Non-pigmented ciliary epithelial cell (primary cell): Measurements from ENCODE around the gene TMPRSS15.

Experiments
- DNase-seq: peaks from one replicate; pipeline ENCODE4 v3.0.0-alpha.2; 2010; ENCODE audit warnings: low read depth

The TMPRSS15 gene

DNA sequence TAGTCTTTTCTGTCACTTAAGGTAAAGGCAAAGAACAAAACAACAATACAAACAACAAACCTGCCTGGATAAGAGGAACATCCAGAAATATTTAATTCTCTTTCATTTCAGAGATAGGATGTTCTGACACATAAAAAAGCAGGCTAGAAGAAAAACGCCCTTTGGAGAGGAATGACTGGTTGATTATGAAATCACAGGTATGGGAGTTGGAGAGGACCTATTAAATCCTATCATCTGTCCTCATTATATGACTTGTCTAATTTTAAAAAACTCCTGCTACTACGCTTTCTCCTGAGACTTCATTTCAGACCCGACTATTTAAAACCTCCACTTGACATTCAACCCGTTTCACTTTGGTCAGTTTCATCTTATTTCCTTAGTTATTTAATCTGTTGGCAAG is 54.1 kb downstream of the TMPRSS15 start:
- no peak for DNase-seq

DNA sequence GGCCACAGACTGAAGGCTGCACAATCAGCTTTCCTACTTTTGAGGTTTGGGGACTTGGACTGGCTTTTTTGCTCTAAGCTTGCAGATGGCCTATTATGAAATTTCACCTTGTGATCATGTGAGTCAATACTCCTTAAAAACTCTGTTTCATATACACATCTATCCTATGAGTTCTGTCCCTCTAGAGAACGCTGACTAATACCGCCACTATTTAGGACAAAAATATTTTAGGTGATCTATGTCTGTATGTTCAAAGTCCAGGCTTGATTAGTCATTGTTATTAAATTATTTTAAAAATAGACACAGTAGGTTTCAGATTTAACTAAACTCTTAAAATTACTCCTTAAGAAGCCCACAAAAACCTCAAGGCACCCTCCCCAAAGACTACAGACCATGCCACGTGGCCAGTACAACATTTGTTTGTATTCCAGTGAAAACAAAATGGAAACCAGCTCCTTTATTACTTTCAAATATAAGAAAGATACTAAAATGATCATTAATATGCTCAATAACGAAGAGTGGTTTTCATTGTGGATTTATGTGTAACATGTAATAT is 63.1 kb downstream of the TMPRSS15 start:
- DNase-seq: no peak

DNA sequence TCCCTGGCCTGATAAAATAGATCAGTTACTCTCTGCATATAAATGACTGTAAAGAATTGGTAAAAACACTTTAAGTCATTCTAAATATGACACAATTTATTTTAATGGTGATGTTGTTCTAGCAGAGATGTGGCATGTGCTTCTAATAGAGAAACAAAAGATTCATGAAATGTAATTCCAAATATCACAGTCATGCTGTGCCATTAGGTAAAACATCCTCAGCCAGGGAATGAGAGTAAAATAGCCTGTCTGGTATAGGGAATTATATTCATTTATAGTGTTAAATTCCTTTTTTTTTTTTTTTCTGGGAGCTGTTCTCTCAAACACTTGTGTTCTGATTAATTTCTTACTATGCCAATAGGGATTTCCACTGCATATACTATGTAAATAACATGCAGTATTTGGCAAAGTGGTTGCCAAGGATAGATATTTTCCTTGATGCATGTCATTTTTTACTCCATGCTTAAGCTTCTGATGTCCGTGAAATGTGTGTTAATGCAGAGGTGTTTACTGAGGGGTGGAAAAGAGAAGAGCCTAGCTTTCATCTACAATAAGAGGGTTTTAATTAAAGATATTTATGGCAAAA is 67.8 kb downstream of the TMPRSS15 start:
- DNase-seq: no peak

DNA sequence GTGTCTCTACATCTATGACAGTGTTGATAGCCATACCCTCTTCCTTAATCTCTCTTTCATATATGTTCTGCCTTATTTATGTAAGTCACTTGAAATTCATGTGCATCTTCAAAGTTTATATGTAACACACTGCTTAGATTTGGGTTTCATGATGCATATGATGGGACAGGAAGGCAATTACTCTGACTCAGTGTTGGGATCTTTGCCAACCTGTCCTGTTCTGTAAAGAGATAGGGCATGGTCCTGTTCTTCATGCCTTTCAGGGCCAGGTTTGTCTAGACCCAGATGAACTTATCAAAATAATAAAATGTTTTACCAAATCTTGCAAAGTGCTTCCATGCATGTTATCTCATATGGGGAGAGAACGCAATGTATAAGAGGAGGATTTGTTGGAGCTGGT is 69.5 kb downstream of the TMPRSS15 start:
- no peak for DNase-seq

DNA sequence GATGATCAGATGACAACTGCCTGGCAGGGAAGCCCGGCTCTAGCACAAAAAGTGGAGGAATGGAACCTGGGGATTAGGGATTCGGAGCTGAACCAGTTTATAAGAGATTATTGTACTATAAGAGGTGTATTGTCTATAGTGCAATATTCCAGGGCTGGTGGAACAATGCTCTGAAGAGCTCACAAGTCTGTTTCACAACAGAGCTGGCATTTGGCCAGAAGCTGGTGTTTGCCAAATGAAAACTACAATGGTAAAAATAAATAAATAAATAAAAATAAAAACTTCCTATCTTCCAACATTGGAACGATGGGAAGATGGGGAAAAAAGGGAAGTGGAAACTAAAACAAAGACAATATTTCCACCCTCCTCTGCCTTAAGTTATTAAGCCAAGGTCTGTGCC is 85.4 kb downstream of the TMPRSS15 start:
- DNase-seq: no peak

DNA sequence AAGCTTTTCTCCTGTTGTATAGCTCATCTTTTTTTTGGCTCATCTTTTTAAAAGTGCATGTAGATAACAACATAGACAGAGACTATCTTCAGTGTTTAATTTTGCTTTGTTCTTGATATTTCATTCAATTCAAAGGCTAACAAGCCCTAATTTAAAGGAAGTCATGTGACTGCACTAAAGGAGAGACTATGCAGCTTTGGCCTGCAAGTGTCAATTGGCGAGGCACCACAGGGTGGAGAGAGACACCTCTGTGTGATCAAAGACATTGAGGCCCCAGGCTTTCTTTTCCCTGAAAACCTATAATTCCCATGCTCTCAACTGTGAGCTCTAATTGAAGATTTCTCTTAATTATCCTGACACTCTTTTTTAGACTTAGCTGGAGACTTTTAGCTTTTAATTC is 105.4 kb downstream of the TMPRSS15 start:
- DNase-seq: no peak

DNA sequence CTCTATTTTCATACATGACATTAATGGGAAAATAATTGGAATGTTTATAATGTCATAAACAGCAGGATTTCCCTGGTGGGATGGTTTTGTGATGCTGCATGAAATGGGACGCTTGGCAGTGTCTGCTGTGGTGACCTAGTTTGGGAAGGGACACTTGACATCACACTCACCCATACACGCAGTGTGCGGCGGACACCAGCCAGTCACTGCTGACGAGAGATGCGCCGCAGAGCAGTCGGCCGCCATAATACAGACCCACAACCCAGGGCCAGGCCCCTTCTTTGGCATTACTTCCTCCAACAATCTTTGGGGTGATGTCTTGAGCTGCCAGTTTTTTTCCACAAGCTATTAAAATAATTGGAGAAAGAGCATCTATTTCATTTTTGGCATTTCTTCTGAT is 109.5 kb downstream of the TMPRSS15 start:
- DNase-seq: no peak

DNA sequence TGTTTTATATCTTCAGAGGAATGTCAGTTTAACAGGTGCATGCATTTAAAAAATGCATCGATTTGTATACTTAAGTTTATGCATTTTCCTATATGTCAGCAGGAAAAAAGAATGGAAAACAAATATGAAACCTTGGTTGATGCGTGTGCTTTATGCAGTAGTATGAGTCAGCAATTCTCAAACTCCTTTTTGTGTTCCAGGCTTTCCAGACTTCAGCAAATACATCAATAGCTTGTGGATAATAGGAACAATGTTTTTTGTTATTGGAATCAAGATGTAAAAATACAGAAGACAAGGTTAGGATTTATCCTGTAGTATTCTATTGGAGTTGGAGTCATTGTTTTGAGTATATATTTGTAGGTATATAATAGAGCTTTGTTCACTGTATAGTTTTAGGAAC is 113.7 kb downstream of the TMPRSS15 start:
- DNase-seq: no peak

DNA sequence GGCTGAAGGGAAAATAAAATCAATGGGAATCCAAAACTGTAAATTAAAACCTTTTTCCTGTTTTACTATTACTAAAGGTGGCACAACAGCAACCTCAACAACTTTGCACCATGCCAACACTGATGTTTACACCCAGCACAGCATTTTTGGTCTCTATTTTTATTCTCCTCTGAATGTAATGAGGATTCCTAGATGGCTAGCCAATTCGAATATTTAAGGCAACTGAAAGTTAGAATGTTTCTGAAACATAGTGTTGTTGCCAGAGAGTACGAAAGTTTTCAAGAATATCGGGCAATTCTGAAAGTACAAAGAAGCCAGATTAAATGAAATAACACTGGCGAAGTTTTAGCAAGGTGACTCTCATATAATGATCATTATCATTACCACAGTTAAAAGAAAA is 118.2 kb downstream of the TMPRSS15 start:
- DNase-seq: no peak

- no peak for DNase-seq
Measured at GRCh38 chr21:18275781-18276180, 127.8 kb downstream of the TMPRSS15 start.

- DNase-seq: no peak
Measured at GRCh38 chr21:18274370-18274769, 129.2 kb downstream of the TMPRSS15 start.

DNA sequence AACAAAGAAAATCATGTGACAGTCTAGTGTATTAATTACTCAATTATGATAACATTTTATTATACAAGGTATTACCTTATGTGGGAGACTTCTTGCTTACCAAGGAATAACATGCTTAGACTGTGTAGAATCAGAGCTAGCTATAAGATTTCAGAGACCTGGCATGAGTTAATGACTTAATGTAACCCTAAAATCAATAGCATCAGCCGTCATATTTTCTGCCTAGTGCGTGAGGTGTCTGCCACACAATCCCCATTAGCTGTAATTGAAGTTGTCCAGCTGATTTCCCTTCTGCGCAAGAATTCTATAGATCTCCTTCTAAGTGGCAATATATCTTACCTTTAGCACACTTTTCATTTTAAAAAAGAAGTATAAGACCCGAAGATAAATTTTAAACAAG is 130.2 kb downstream of the TMPRSS15 start:
- no peak for DNase-seq

GRCh38 chr21:18269856-18270255 is 133.7 kb downstream of the TMPRSS15 start:
- DNase-seq: no peak

- no peak for DNase-seq
Measured at GRCh38 chr21:18268906-18269305, 134.7 kb downstream of the TMPRSS15 start.

- DNase-seq: no peak
Measured at GRCh38 chr21:18267496-18267895, 136.1 kb downstream of the TMPRSS15 start.

DNA sequence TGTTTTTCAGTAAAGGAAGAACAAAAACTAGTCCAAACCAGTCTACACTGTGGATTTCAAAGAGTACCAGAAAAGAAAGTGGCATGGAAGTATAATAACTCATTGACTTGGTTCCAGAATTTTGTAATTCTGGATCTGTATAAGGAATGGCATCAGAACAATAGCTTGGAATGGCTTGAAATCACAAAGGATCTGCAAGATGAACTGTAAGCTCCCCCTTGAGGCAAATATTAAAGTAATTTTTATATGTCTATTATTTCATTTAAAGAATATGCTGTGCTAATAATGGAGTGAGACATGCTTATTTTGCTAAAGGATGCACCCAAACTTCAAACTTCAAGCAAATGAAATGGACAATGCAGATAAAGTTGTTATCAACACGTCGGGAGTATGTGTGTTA is 137.6 kb downstream of the TMPRSS15 start:
- DNase-seq: no peak

DNA sequence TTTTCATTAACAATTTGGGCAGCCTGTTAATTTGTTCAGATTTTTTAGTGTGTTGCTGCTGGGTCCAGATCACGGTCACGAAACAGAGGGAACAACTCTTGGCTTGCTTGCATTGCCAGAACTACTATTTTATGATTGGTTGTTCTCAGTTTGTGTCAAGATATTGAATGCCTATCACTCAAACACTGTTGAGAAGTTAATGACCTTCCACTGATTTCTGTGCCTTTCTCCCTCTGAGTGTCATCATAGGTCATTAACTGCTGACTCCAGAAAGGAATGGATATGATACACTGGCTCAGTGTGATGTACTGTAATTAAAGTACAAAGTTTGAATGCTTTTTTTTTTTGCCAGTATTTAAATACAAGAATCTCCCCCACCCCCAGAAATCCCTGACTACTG is 149.8 kb downstream of the TMPRSS15 start:
- no peak for DNase-seq

GRCh38 chr21:18253221-18253620 is 150.4 kb downstream of the TMPRSS15 start:
- no peak for DNase-seq

GRCh38 chr21:18252680-18253079 is 150.9 kb downstream of the TMPRSS15 start:
- no peak for DNase-seq

DNA sequence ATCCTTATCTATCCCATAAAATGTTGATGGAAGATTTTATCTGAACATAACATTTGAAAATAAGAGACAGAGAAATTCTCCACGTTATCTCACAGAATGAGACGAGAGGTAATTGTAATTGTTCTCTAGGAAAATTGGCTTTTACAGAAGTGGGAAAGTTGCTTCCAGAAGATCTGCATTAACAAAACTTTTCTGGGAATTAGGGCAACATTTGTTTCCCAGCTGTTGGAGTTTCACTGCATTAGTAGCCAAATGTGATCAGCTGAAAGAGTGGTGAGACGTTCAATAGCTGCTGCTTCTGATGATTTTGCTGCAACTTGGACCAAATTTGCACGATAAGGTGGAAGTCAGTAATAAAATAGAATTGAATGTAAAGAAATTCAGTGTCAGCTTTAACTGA is 151.3 kb downstream of the TMPRSS15 start:
- no peak for DNase-seq

GRCh38 chr21:18251065-18251464 is 152.5 kb downstream of the TMPRSS15 start:
- DNase-seq: no peak

- no peak for DNase-seq
Measured at GRCh38 chr21:18249672-18250071, 153.9 kb downstream of the TMPRSS15 start.

GRCh38 chr21:18248171-18248570 is 155.4 kb downstream of the TMPRSS15 start:
- no peak for DNase-seq

DNA sequence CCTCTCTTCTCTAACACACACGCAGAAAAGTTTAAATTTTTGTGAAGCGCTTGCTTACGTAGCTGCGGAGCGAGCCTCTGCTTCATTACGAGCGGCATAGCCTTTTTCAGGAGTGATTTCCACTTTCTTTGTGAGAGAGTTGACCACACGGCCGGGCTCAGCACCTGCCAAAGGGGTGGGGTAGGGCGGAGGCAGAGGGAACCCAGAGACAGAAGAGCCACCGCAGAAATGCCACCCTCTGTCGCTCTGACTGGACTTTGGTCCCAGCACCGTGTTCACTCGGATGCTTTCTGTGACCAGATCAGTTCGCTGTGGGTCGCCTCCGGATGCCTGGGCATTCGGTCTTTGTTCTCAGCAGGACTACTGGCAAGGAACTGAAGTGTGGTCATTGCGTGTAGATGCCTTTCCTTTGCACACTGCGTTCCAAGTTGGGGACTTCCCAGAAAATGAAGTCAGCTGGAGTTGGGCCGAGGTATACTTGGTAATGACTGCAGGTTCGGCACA is 158.1 kb downstream of the TMPRSS15 start:
- no peak for DNase-seq
